GM21723 (cell line): ENCODE data around the gene ZNF407.
A peak's percentile ranks its signal among the peaks of the same experiment; 100 is the strongest.
"Not testable (repeated sequence)": the region's sequence is repeated elsewhere in the genome, so short reads cannot be mapped to it uniquely, and the experiment has no call there.

Experiments used
- ATAC-seq: cut with Tn5 transposase; IDR thresholded peaks from one replicate; pipeline ENCODE4 v1.9.1; 2021; ENCODE audit warnings: mild to moderate bottlenecking, moderate library complexity; ENCODE audit not compliant: unreplicated experiment

ZNF407 gene

GRCh38 chr18:74597662-74598349, at the start of gene ZNF407:
Gene ZNF407, plus strand, starts transcription at chr18:74597870. Its CDS starts 33,150 bp downstream, at chr18:74631020.
- peak; percentile 79 for ATAC-seq

GRCh38 chr18:74549591-74550104, 48.0 kb upstream of the ZNF407 start:
- no peak for ATAC-seq

- ATAC-seq, result no peak
Measured at GRCh38 chr18:74550886-74551285, 46.8 kb upstream of the ZNF407 start.

GRCh38 chr18:74551452-74551851, 46.2 kb upstream of the ZNF407 start:
- ATAC-seq, result no peak

- peak; percentile 99 for ATAC-seq
Measured at GRCh38 chr18:74551936-74552555, 45.6 kb upstream of the ZNF407 start.

DNA sequence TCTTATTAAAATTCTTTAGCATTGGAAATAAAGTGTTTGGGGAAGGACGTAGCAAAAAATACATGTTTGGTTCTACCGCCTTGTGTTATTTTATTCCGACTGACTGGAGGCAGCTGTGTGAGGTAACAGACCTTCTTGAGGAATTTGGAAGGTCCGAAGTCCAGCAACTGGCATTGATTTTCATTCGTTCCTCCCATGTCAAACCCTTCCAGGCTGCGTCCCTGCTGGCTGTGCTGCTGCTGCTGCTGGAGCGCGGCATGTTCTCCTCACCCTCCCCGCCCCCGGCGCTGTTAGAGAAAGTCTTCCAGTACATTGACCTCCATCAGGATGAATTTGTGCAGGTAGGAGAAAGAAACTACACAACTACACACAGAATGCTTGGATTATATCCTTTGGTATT, 41.5 kb upstream of the ZNF407 start:
- ATAC-seq, result no peak

DNA sequence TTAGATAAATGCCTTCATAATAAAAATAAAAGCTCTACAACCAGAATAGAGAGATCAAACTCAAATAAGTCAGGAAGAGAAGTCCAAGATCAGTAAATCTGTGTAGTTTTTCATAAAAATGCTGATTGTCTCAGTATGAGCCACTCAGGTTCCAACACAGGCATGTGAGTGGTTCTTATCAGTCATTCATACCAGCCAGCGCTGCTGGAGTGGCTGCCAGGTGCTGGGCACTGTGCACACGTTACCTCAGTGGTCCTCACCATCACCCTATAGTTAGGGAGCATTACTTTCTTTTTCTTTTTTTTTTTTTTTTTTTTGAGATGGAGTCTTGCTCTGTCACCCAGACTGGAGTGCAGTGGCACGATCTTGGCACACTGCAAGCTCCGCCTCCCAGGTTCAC, 39.6 kb upstream of the ZNF407 start:
- ATAC-seq, result no peak

GRCh38 chr18:74562131-74562730, 35.4 kb upstream of the ZNF407 start:
- no peak for ATAC-seq

DNA sequence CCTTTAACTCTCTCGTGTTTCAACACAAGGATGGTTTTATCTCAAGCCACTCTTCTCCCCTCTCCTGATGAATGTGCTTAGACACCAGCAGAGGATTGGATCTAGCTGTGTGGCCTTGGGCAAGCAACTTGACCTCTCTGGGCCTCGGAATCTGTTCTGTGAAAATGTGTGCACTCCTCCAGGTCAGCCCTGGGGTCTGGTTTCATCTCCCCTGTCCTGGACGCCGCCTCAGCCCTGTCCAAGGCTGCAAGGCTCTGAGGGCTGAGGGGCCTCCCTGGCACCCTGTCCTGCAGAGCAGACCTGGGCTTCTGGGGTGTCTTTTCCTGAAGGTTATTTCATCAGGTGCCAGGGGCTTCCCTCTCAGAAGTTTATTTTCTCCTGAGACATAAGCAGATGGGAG, 34.9 kb upstream of the ZNF407 start:
- no peak for ATAC-seq

DNA sequence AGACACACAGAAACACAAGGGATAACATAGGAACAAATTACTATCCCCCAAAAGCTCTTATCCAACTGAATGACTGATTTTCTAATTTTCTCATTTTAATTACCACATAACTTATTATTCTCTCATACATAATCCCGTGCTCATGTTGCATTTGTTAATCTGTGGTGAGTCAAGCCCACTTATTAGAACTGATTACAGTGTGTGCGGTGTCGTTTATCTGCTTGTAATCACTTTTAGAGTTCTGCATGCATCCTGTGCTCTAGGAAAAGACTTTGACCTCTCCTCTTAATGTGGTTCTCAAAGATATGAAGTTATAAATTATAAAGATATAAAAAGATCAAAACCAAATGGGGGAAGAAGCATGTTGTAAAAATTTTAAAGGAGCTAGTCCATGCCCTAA, 33.7 kb upstream of the ZNF407 start:
- no peak for ATAC-seq

DNA sequence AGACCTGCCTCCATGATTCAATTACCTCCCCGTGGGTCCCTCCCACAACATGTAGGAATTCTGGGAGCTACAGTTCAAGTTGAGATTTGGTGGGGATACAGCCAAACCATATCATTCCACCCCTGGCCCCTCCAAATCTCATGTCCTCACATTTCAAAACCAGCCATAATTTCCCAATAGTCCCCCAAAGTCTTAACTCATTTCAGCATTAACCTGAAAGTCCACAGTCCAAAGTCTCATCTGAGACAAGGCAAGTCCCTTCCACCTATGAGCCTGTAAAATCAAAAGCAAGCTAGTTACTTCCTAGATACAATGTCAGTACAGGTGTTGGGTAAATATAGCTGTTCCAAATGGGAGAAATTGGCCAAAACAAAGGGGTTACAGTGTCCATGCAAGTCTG, 32.5 kb upstream of the ZNF407 start:
- not testable (repeated sequence) for ATAC-seq

DNA sequence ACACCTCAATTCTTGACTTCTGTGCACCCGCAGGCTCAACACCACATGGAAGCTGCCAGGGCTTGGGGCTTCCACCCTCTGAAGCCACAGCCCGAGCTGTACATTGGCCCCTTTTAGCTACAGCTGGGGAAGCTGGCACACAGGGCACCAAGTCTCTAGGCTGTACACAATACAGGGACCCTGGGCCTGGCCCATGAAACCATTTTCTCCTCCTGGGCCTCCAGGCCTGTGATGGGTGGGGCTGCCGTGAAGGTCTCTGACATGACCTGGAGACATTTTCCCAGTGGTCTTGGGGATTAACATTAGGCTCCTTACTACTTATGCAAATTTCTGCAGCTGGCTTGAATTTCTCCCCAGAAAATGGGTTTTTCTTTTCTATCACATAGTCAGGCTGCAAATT, 31.7 kb upstream of the ZNF407 start:
- ATAC-seq, result not testable (repeated sequence)

DNA sequence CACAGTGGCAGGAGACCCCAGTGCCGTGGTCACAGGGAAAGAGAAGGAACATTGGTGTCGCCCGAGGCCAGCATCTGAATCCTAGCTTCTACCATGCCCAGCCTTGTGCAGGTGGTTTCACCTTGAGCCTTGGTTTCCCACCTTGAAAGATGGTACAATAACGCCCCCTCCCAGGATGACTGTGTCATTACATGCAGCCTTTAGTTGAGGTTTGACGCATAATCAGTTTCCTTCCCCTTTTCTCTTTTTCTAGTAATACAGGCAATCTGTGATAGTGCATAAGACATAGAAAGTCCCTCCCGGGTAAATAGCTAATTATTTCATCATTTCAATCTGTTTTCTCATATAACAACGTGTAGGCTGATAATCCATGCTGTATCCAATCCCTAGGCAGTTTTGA, 29.8 kb upstream of the ZNF407 start:
- no peak for ATAC-seq

- ATAC-seq, result no peak
Measured at GRCh38 chr18:74569401-74569800, 28.3 kb upstream of the ZNF407 start.

DNA sequence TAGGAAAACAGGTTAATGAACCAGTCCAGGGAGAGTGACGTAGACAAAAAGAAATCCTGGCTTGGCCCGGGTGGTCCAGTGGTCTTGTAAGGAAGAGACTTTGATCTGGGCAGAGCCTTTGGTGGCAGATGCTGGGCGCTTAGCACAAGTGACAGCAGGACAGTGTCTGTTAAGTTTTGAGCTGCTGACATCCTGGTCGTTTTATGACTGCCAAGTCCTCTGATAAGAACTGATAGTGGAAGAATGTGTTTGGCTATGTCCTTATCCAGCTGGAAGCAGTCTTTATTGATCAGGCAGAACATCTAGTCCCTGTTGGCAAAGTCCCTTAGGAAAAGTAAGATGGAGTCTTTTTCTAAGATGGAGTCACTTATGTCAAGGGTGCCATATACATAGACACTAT, 27.4 kb upstream of the ZNF407 start:
- ATAC-seq, result no peak

DNA sequence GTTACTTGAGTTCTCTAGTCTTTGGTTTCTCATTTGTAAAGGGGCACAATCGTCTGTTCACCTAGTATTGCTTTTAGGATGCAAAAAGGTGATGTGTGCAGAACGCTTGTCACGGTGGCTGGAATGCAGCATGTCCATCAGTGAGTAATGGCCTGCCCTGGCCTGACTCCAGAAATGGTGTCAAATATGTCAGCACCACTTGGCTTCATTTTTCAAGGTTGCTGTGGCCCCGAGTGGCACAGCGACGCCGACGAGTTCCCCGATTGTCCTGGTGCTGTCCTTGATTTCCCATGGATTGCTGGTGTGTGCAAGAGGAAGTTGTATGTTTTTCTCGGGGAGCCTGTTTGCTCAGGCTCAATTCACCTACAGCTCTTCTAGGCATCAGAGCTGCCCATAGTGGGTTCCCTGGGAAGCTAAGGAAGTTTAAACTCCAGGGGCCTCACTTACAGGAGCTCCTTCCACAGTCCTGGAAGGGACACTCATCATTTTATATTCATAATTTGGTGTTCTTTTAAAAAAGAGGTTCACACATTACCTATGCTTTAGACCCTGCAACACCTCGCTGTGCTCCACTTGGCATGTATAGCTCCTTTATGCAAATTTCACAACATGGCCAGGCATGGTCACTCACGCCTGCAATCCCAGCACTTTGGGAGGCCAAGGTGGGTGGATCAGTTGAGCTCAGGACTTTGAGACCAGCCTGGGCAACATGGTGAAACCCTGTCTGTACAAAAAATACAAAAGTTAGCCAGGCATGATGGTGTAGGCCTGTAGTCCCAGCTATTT, 25.6 kb upstream of the ZNF407 start:
- no peak for ATAC-seq

DNA sequence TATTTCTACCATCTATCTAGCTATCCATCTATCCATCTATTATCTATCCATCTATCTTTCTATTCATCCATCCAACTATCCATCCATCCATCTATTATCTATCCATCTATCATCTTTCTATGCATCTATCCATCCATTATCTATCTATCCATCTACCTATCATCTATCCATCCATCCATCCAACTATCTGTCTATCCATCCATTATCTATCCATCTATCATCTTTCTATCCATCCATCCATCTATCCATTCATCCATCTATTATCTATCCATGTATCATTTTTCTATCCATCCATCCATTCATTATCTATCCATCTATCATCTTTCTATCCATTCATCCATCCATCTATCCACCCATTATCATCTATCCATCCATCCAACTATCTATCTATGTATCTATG, 24.6 kb upstream of the ZNF407 start:
- ATAC-seq, result no peak

DNA sequence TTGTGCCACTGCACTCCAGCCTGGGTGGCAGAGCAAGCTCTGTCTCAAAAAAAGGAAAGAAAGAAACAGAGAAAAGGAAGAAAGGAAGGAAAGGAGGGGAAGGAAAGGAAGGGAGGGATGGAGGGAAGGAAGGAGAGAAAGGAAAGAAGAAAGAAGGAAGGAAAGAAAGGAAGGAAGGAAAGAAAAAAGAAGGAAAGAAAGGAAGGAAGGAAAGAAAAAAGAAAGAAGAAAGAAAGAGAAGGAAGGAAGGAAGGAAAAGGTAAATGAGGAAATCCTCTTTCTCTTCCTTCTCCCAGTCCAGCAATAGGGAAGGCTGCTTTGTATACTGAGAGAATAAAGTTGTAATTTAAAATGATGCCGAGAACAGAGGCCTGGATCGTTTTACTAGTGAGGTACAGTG, 22.8 kb upstream of the ZNF407 start:
- ATAC-seq, result no peak

- no peak for ATAC-seq
Measured at GRCh38 chr18:74577019-74577418, 20.7 kb upstream of the ZNF407 start.

- ATAC-seq, result no peak
Measured at GRCh38 chr18:74579496-74580065, 18.1 kb upstream of the ZNF407 start.

GRCh38 chr18:74582642-74583041, 15.0 kb upstream of the ZNF407 start:
- ATAC-seq, result no peak
